Esophagus squamous epithelium (tissue), 4 donors: ENCODE measurements around the gene ZDHHC17.

Experiments
- POLR2A ChIP-seq, 4 donors: fragments of 450-650 bp; IDR thresholded peaks; one replicate each; pipeline ENCODE4 v1.6.1; 2017; ENCODE audit warnings: antibody characterized with exemption in 4 of 4, mild to moderate bottlenecking in 4 of 4, moderate library complexity in 3 of 4
- TF ChIP-seq, protein P1 (sequence below), 6 experiments: fragments of 450-650 bp in 4 of 6; fragments of 200-600 bp in 2 of 6; sonication (generic) in 2 of 6; IDR thresholded peaks; one replicate each; pipeline ENCODE4 v1.5.1; 2016 to 2019; ENCODE audit warnings: antibody characterized with exemption in 6 of 6, mild to moderate bottlenecking in 4 of 6, moderate library complexity in 4 of 6

DNA sequence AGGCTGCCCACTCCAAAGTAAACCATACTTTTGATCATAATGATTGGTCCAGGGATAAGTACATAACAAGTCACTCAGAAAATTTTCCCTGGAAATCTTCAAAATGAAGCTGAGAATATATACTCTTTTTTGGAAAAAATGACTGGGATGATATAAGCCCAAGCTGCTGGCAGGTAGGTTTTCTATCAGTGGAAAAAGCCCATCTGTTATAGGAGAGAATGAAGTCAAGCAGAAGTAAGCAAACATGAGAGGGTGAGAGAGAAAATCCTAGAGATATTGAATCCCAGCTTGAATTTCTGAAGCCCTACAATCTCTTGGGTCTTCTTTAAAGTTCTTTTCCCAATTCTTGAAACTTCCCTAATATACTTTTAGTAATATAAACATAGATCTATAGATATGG lies 37.3 kb upstream of the ZDHHC17 start:
- TF ChIP-seq, protein P1, sequence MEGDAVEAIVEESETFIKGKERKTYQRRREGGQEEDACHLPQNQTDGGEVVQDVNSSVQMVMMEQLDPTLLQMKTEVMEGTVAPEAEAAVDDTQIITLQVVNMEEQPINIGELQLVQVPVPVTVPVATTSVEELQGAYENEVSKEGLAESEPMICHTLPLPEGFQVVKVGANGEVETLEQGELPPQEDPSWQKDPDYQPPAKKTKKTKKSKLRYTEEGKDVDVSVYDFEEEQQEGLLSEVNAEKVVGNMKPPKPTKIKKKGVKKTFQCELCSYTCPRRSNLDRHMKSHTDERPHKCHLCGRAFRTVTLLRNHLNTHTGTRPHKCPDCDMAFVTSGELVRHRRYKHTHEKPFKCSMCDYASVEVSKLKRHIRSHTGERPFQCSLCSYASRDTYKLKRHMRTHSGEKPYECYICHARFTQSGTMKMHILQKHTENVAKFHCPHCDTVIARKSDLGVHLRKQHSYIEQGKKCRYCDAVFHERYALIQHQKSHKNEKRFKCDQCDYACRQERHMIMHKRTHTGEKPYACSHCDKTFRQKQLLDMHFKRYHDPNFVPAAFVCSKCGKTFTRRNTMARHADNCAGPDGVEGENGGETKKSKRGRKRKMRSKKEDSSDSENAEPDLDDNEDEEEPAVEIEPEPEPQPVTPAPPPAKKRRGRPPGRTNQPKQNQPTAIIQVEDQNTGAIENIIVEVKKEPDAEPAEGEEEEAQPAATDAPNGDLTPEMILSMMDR (IDR thresholded peaks at IDR 0.05), result no peak
- no peak for TF ChIP-seq POLR2A (IDR thresholded peaks at IDR 0.05)
